Measurements from ENCODE around the gene ATP8A1.
"Not testable (repeated sequence)": the region's sequence is repeated elsewhere in the genome, so short reads cannot be mapped to it uniquely, and the experiment has no call there.

Gene ATP8A1

DNA sequence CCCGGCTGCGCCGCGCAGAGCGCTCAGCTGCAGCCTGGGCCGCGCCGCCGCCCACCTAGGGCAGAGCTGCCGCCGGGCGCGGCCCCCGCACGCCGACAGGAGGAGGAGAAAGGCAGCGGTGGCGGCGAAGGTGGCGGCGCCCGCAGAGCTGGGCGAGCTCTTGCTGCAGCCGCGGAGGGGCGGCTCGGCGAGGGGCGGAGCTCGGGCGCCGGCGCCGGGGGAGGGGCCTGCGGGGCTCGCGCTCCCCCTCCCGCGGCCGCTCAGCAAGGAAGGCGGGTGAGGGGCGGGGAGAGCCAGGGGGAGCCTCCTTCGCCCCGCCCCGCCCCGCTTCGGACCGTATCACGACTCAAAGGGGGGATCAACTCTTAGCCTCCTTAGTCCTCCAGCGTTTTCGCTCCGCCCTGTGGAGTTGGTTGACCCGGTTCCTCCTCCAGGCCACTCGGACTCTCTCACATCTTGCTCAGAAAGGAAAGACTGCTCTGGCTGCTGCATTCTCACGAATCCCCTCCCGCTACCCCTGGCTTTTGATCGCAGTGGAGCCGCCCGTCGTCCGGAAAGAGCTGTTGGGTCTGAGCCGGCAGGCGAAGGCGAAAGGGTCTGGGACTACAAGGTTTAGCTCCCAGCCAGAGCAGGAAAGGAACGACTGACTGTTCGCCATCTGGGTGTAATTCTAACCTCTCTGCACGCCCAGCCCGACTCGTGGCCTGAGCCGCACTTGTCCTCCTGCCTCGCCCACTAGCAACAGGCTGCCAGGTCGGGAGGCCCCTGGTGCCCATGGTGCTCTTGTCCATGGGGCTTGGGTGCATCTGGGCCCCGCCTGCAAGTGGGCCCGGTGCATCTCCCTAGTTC, at the start of gene ATP8A1:
Gene ATP8A1 (minus strand): TSS at position 162 of the 849 bp plus-strand sequence. CDS start 232 bp downstream, outside the sequence.
- no peak for DNase-seq (ENCODE audit: low read depth, low spot score)
- CTCF ChIA-PET: no interaction called here
- TF ChIP-seq, protein P1, sequence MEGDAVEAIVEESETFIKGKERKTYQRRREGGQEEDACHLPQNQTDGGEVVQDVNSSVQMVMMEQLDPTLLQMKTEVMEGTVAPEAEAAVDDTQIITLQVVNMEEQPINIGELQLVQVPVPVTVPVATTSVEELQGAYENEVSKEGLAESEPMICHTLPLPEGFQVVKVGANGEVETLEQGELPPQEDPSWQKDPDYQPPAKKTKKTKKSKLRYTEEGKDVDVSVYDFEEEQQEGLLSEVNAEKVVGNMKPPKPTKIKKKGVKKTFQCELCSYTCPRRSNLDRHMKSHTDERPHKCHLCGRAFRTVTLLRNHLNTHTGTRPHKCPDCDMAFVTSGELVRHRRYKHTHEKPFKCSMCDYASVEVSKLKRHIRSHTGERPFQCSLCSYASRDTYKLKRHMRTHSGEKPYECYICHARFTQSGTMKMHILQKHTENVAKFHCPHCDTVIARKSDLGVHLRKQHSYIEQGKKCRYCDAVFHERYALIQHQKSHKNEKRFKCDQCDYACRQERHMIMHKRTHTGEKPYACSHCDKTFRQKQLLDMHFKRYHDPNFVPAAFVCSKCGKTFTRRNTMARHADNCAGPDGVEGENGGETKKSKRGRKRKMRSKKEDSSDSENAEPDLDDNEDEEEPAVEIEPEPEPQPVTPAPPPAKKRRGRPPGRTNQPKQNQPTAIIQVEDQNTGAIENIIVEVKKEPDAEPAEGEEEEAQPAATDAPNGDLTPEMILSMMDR (IDR thresholded peaks at IDR 0.05; ENCODE audit: insufficient read depth, low read length, missing control alignments): peak; percentile 3
- peak within 1 kb of the TSS; percentile 80 for H3K4me3 ChIP-seq (ENCODE audit: low read depth, low read length)
- POLR2A ChIA-PET: interaction anchor here (1.0 kb wide), 1 partner anchor 10 kb away, joined by 3 read pairs; no protein-coding TSS in a partner anchor

DNA sequence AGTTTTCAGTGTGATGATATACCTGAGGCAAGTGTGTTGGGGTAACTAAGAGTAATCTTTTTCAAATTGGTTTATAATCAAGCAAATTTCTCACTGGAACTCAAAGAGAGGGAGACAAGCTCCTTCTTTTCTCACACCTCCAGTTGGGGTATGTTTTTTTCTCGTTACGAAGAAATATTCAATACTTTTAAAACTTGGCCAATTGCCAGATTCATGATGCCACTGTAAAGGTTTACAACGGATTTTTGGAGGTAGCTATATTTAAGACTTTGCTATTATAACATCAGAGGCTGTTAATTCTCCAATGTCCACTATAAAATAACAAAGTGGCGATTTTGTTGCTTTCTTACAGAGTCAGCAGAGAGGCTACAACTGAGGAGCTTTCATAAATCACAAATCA, 49.2 kb upstream of the ATP8A1 start:
- no peak overlapping the region for H3K4me3 ChIP-seq (ENCODE audit: low read depth, low read length)
- POLR2A ChIA-PET: no interaction called here
- no peak for DNase-seq (ENCODE audit: low read depth, low spot score)
- CTCF ChIA-PET: no interaction called here
- TF ChIP-seq, protein P1 (IDR thresholded peaks at IDR 0.05; ENCODE audit: insufficient read depth, low read length, missing control alignments): no peak

DNA sequence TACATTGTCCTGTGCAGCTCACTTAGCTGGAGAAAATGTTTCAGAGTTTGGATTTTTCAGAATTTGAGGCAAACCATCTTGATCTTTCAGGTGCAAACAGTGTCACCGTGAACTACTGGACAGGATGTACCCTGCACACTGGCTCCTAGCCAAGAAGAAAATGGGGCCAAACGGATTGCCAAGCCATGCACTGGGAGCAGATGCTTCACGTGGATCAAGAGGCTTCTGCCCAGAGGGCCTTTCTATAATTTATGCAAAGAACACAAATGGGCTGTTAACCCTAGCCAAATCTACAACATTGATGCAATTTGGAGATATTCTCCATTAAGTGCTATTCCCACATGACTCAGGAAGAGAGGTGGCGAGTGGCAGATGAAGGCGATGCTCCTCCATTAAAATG, 46.9 kb upstream of the ATP8A1 start:
- CTCF ChIA-PET: no interaction called here
- DNase-seq (ENCODE audit: low read depth, low spot score): no peak
- H3K4me3 ChIP-seq (ENCODE audit: low read depth, low read length): no peak overlapping the region
- TF ChIP-seq, protein P1 (IDR thresholded peaks at IDR 0.05; ENCODE audit: insufficient read depth, low read length, missing control alignments): no peak
- POLR2A ChIA-PET: no interaction called here

DNA sequence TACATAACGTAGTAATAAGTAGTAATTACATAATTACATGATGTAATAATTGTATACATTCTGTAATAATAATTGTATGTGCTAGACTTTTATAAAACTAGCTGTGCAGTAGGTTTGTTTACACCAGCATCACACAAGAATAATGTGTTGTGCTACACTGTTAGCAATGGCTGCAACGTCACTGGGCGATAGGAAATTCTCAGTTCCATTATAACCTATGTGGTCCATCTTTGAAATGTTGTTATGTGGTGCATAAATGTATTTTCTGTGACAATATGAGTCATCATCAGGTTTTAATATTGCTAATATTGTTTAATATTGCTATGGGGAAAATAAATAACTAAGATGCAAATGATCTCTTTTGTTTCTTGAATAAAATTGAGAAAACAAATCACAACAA, 46.0 kb upstream of the ATP8A1 start:
- DNase-seq (ENCODE audit: low read depth, low spot score): no peak
- CTCF ChIA-PET: no interaction called here
- no peak overlapping the region for H3K4me3 ChIP-seq (ENCODE audit: low read depth, low read length)
- POLR2A ChIA-PET: no interaction called here
- TF ChIP-seq, protein P1 (IDR thresholded peaks at IDR 0.05; ENCODE audit: insufficient read depth, low read length, missing control alignments): no peak

DNA sequence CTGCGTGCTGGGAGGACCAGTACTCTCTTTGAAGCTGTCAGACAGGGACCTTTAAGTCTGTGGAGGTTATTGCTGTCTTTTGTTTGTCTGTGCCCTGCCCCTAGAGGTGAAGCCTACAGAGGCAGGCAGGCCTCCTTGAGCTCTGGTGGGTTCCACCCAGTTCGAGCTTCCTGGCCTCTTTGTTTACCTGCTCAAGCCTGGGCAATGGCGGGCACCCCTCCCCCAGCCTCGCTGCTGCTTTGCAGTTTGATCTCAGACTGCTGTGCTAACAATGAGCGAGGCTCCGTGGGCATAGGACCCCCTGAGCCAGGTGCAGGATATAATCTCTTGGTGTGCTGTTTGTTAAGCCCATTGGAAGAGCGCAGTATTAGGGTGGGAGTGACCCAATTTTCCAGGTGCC, 44.9 kb upstream of the ATP8A1 start:
- POLR2A ChIA-PET; DNase-seq (ENCODE audit: low read depth, low spot score); CTCF ChIA-PET; H3K4me3 ChIP-seq (ENCODE audit: low read depth, low read length): not testable (repeated sequence)

DNA sequence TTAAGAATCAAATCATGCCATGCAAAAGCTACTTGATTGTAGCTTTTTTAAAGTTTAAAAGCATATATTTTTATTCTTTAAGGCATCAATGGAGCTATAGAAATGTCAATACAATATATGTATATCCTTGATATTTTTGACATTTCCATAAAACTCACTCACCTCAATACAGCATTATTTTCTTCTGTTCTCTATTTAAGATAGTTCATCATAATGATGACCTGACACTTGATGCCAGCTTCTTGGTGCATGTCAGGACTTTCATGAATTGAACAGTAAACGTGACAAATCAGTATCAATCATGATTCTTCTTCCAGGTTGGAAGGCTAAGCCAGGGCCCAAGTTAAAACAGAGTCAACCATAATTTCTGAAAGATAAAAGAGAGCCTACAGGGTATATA, 33.6 kb upstream of the ATP8A1 start:
- no peak overlapping the region for H3K4me3 ChIP-seq (ENCODE audit: low read depth, low read length)
- no peak for DNase-seq (ENCODE audit: low read depth, low spot score)
- TF ChIP-seq, protein P1 (IDR thresholded peaks at IDR 0.05; ENCODE audit: insufficient read depth, low read length, missing control alignments): no peak
- ChIA-PET POLR2A (no interaction called here), CTCF (no interaction called here)

DNA sequence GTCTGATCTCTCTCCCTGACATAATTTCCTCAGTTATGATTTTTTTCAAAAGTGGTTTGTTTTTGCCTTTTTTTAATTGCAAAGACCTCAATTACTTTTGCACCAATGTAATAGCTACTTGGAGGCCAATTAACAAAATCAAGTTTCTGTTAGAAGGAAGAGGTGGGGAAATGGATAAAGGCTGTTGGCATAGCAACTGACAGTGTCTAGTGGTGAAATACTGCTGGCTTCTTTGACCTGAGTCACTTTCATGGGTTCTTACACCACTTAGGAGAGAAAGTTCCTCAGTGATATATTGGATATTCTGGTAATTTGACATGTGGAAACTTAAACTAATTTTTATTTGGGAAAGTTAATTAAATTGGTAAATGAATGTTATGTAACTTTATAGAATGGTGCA, 26.5 kb upstream of the ATP8A1 start:
- ChIA-PET POLR2A (no interaction called here), CTCF (no interaction called here)
- TF ChIP-seq, protein P1 (IDR thresholded peaks at IDR 0.05; ENCODE audit: insufficient read depth, low read length, missing control alignments): no peak
- no peak overlapping the region for H3K4me3 ChIP-seq (ENCODE audit: low read depth, low read length)
- no peak for DNase-seq (ENCODE audit: low read depth, low spot score)
